Panc1 (cell line): ENCODE results near the gene APP.

Experiments
- SIN3A ChIP-seq: IDR thresholded peaks from 2 replicates; pipeline ENCODE4 v1.6.1; 2012; ENCODE audit warnings: low read depth, mild to moderate bottlenecking, low read length, moderate library complexity, borderline replicate concordance; ENCODE audit not compliant: insufficient read depth
- TCF7L2 ChIP-seq: IDR thresholded peaks from 2 replicates; pipeline ENCODE4 v1.6.1; 2011; ENCODE audit warnings: mild to moderate bottlenecking, low read depth, low read length, inconsistent platforms
- TF ChIP-seq, protein P1 (sequence below): fragments of 450-650 bp; IDR thresholded peaks from 2 replicates; pipeline ENCODE4 v1.5.1; 2017; ENCODE audit warnings: mild to moderate bottlenecking
- TF ChIP-seq, protein P2 (sequence below), 2 experiments: IDR thresholded peaks; 2 replicates each; pipeline ENCODE4 v1.6.1; 2011 to 2012; ENCODE audit warnings: low read depth in 2 of 2, control low read depth in 1 of 2, low read length in 1 of 2, mild to moderate bottlenecking in 1 of 2, moderate library complexity in 1 of 2; ENCODE audit not compliant: insufficient read depth in 1 of 2

DNA sequence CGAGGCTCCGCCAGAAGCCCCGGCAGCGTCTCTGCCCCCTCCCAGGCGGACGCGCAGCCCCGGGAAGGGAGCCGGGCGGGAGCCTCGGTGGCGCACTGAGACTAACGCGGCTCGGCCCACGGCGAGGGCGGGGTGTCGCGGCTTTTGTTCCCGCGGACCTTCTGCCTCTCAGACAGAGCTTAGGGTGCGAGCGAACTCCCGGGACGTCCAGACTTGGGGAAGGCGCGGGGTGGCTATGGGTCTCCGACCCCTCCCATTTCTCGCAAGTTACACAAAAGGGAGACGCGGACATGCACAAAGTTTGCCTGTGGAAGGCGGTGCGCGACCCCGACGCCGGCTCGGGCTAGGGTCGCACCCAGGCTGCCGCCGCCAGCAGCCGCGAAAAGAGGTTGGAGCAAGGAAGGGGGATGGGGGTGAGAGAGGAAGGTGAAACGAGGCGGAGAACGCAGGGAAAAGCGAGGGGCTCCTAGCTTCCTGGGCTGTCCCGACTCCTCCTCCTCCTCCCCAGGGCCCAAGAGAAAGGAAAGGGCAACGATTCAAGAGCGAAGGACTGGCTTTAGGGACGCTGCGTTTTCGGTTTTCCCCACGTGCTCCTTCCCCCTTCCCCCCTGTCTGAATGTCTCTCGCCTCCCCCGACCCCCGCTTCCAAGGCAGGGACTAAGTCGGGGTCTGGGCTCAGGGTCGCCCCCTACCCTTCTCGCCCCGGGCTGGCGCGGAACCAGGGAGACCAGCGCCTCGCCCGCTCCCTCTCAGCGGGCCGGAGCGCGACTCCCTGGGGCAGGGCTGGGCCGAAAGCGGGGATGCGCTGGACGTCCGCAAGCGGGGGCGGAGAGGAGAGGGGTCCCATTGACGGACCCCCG lies 729 bp downstream of the APP start:
- TF ChIP-seq, protein P1, sequence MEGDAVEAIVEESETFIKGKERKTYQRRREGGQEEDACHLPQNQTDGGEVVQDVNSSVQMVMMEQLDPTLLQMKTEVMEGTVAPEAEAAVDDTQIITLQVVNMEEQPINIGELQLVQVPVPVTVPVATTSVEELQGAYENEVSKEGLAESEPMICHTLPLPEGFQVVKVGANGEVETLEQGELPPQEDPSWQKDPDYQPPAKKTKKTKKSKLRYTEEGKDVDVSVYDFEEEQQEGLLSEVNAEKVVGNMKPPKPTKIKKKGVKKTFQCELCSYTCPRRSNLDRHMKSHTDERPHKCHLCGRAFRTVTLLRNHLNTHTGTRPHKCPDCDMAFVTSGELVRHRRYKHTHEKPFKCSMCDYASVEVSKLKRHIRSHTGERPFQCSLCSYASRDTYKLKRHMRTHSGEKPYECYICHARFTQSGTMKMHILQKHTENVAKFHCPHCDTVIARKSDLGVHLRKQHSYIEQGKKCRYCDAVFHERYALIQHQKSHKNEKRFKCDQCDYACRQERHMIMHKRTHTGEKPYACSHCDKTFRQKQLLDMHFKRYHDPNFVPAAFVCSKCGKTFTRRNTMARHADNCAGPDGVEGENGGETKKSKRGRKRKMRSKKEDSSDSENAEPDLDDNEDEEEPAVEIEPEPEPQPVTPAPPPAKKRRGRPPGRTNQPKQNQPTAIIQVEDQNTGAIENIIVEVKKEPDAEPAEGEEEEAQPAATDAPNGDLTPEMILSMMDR = no peak
- TF ChIP-seq SIN3A (no peak), TCF7L2 (no peak)
- TF ChIP-seq, protein P2, sequence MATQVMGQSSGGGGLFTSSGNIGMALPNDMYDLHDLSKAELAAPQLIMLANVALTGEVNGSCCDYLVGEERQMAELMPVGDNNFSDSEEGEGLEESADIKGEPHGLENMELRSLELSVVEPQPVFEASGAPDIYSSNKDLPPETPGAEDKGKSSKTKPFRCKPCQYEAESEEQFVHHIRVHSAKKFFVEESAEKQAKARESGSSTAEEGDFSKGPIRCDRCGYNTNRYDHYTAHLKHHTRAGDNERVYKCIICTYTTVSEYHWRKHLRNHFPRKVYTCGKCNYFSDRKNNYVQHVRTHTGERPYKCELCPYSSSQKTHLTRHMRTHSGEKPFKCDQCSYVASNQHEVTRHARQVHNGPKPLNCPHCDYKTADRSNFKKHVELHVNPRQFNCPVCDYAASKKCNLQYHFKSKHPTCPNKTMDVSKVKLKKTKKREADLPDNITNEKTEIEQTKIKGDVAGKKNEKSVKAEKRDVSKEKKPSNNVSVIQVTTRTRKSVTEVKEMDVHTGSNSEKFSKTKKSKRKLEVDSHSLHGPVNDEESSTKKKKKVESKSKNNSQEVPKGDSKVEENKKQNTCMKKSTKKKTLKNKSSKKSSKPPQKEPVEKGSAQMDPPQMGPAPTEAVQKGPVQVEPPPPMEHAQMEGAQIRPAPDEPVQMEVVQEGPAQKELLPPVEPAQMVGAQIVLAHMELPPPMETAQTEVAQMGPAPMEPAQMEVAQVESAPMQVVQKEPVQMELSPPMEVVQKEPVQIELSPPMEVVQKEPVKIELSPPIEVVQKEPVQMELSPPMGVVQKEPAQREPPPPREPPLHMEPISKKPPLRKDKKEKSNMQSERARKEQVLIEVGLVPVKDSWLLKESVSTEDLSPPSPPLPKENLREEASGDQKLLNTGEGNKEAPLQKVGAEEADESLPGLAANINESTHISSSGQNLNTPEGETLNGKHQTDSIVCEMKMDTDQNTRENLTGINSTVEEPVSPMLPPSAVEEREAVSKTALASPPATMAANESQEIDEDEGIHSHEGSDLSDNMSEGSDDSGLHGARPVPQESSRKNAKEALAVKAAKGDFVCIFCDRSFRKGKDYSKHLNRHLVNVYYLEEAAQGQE (IDR thresholded peaks at IDR 0.05; ENCODE audit: insufficient read depth in 1 of 2, low read depth in 2 of 2, low read length in 1 of 2) = no peak
